Esophagus muscularis mucosa (tissue), 4 donors: ENCODE data around the gene GLRA2. TPM values are rescaled to one million over a fixed set of nuclear protein-coding genes. Genes with fewer than 3 reads are reported as not detected.

Source experiments
- DNase-seq: peaks from one replicate; pipeline ENCODE4 v3.0.0-alpha.2; 2017; ENCODE audit errors: extremely low spot score
- H3K27ac ChIP-seq, 4 donors: fragments of 200-600 bp; sonication (generic); replicated peaks in 1 of 4; 1 replicate in 3 of 4; 2 replicates in 1 of 4; pipeline ENCODE4 v1.5.1; 2016 to 2019; ENCODE audit warnings: mild to moderate bottlenecking in 1 of 4
- H3K27me3 ChIP-seq, 4 donors: fragments of 200-600 bp; sonication (generic); one replicate each; pipeline versions ENCODE4 v1.5.1 to v1.6.0; 2016 to 2019
- H3K36me3 ChIP-seq, 4 donors: fragments of 200-600 bp; sonication (generic); one replicate each; pipeline ENCODE4 v1.5.1; 2016 to 2019
- H3K4me1 ChIP-seq, 4 donors: fragments of 200-600 bp; sonication (generic); one replicate each; pipeline ENCODE4 v1.5.1; 2016 to 2019
- H3K4me3 ChIP-seq, 4 donors: fragments of 200-600 bp; sonication (generic); 1 replicate in 2 of 4; 2 replicates in 2 of 4; pipeline ENCODE4 v1.5.1; 2016 to 2019; ENCODE audit warnings: mild to moderate bottlenecking in 4 of 4, moderate library complexity in 1 of 4
- H3K9me3 ChIP-seq, 4 donors: fragments of 200-600 bp; sonication (generic); 1 replicate in 3 of 4; 2 replicates in 1 of 4; pipeline ENCODE4 v1.5.1; 2016 to 2019
- CTCF ChIP-seq, 3 experiments: fragments of 200-600 bp in 2 of 3; fragments of 450-650 bp in 1 of 3; sonication (generic) in 2 of 3; IDR thresholded peaks; one replicate each; pipeline ENCODE4 v1.5.1; 2017 to 2019; ENCODE audit warnings: antibody characterized with exemption in 3 of 3, mild to moderate bottlenecking in 2 of 3, moderate library complexity in 1 of 3
- EP300 ChIP-seq: sonication (generic); formaldehyde crosslinking; IDR thresholded peaks from one replicate; pipeline ENCODE4 v1.6.1; 2017; ENCODE audit warnings: antibody characterized with exemption
- POLR2A ChIP-seq: fragments of 450-650 bp; IDR thresholded peaks from one replicate; pipeline ENCODE4 v1.6.1; 2017; ENCODE audit warnings: antibody characterized with exemption, moderate library complexity, mild to moderate bottlenecking, low read depth
- POLR2AphosphoS5 ChIP-seq, 2 donors: sonication (generic); formaldehyde crosslinking; IDR thresholded peaks; one replicate each; pipeline ENCODE4 v1.6.1; 2017; ENCODE audit warnings: antibody characterized with exemption in 2 of 2
- WGBS: methylation state at CpG from one replicate; pipeline ENCODE4 v1.1.5; 2018; 5-methylcytosine and 5-hydroxymethylcytosine counted together
- intact Hi-C: fragments of 100-400 bp; cut with DNase I; formaldehyde crosslinking; loops from one replicate; pipeline ENCODE4 v1.15.1; 2023
- total RNA-seq, 4 donors: library from RNA; depleted of rRNA; stranded (reverse); fragments of >200 nt; gene quantifications; one replicate each; pipeline versions ENCODE4 v1.1.0 to v1.2.1, GENCODE V29; 2016

Gene GLRA2
- total RNA-seq, 4 donors from 2014 or later = not detected

- no peak for TF ChIP-seq POLR2AphosphoS5 (IDR thresholded peaks at IDR 0.05)
- TF ChIP-seq EP300 = no peak
- TF ChIP-seq CTCF (IDR thresholded peaks at IDR 0.05) = no peak
- no peak for TF ChIP-seq POLR2A
- H3K9me3 ChIP-seq = peaks cover 0 to 4% (median 0%) of the 10 kb centered on the region in 4 donors
- no peak overlapping the region for H3K27ac ChIP-seq
- no peak overlapping the region for H3K4me3 ChIP-seq
- H3K4me1 ChIP-seq = no peaks in the 10 kb centered on the region
- 78% methylated on average over 2 of the region's 2 CpGs for WGBS
- no peak for DNase-seq
- H3K27me3 ChIP-seq = no peaks in the 10 kb centered on the region
- intact Hi-C loops = no loop called here
- H3K36me3 ChIP-seq = no peaks in the 10 kb centered on the region
Measured at GRCh38 chrX:14584548-14584947, 55.2 kb downstream of the GLRA2 start.

- no peaks in the 10 kb centered on the region for H3K4me1 ChIP-seq
- H3K27ac ChIP-seq = no peak overlapping the region
- H3K27me3 ChIP-seq = no peaks in the 10 kb centered on the region
- no peak for DNase-seq
- peaks cover 0 to 4% (median 0%) of the 10 kb centered on the region in 4 donors for H3K9me3 ChIP-seq
- 86% methylated on average over 2 of the region's 2 CpGs for WGBS
- intact Hi-C loops = no loop called here
- no peak overlapping the region for H3K4me3 ChIP-seq
- TF ChIP-seq CTCF (IDR thresholded peaks at IDR 0.05) (no peak), POLR2AphosphoS5 (IDR thresholded peaks at IDR 0.05) (no peak), POLR2A (no peak), EP300 (no peak)
- no peaks in the 10 kb centered on the region for H3K36me3 ChIP-seq
Measured at GRCh38 chrX:14590216-14590615, 60.9 kb downstream of the GLRA2 start.

- DNase-seq = no peak
- Histone ChIP-seq H3K27ac (no peak overlapping the region), H3K9me3 (peaks cover 0 to 4% (median 0%) of the 10 kb centered on the region in 4 donors), H3K4me1 (no peaks in the 10 kb centered on the region), H3K36me3 (no peaks in the 10 kb centered on the region), H3K27me3 (no peaks in the 10 kb centered on the region), H3K4me3 (no peak overlapping the region)
- intact Hi-C loops = no loop called here
- 89% methylated on average over 7 of the region's 7 CpGs for WGBS
- TF ChIP-seq POLR2A (no peak), CTCF (IDR thresholded peaks at IDR 0.05) (no peak)
Measured at GRCh38 chrX:14590693-14591424, 61.5 kb downstream of the GLRA2 start.

- no peak overlapping the region for H3K27ac ChIP-seq
- no peak for DNase-seq
- 56% methylated on average over 2 of the region's 2 CpGs for WGBS
- intact Hi-C loops = no loop called here
- no peaks in the 10 kb centered on the region for H3K27me3 ChIP-seq
- no peak overlapping the region for H3K4me3 ChIP-seq
- H3K4me1 ChIP-seq = no peaks in the 10 kb centered on the region
- TF ChIP-seq POLR2A (no peak), CTCF (IDR thresholded peaks at IDR 0.05) (no peak), POLR2AphosphoS5 (IDR thresholded peaks at IDR 0.05) (no peak), EP300 (no peak)
- H3K9me3 ChIP-seq = peaks cover 0 to 2% (median 0%) of the 10 kb centered on the region in 4 donors
- H3K36me3 ChIP-seq = no peaks in the 10 kb centered on the region
Measured at GRCh38 chrX:14591976-14592375, 62.6 kb downstream of the GLRA2 start.

GRCh38 chrX:14594521-14594920 is 65.2 kb downstream of the GLRA2 start:
- Histone ChIP-seq H3K27me3 (peaks cover 0 to 3% (median 0%) of the 10 kb centered on the region in 4 donors), H3K27ac (no peak overlapping the region), H3K36me3 (no peaks in the 10 kb centered on the region), H3K4me1 (peaks cover 0 to 4% (median 0%) of the 10 kb centered on the region in 4 donors), H3K9me3 (no peaks in the 10 kb centered on the region), H3K4me3 (no peak overlapping the region)
- DNase-seq = no peak
- intact Hi-C loops = no loop called here
- no peak for TF ChIP-seq CTCF (IDR thresholded peaks at IDR 0.05)
